Fibroblast of villous mesenchyme (primary cell): ENCODE data around the gene ZP1. TPM values are rescaled to one million over a fixed set of nuclear protein-coding genes. Genes with fewer than 3 reads are reported as not detected.

ENCODE experiments used
- DNase-seq: peaks from one replicate; pipeline ENCODE4 v3.0.0-alpha.2; 2010; ENCODE audit warnings: low read depth
- H3K4me3 ChIP-seq: 2 replicates; pipeline ENCODE4 v1.5.1; 2011; ENCODE audit warnings: low read depth, mild to moderate bottlenecking, low read length
- CTCF ChIP-seq: IDR thresholded peaks from 2 replicates; pipeline ENCODE4 v1.5.1; 2012; ENCODE audit warnings: low read depth, mild to moderate bottlenecking, low read length; ENCODE audit not compliant: insufficient read depth
- total RNA-seq: library from RNA; depleted of rRNA; stranded (reverse); fragments of >200 nt; gene quantifications from 2 replicates; pipeline ENCODE4 v1.2.3, GENCODE V29; 2012

Gene ZP1
- total RNA-seq, 1 donor: not detected

- DNase-seq: peak; percentile 33
- no peak overlapping the region for H3K4me3 ChIP-seq
- no peak for TF ChIP-seq CTCF
These were observed 51.6 kb downstream of the ZP1 start for GRCh38 chr11:60918939-60919265.

- no peak overlapping the region for H3K4me3 ChIP-seq
- no peak for TF ChIP-seq CTCF
- DNase-seq: no peak
These were observed 52.0 kb downstream of the ZP1 start for GRCh38 chr11:60919320-60919719.

- TF ChIP-seq CTCF: no peak
- H3K4me3 ChIP-seq: no peak overlapping the region
- DNase-seq: no peak
These were observed 52.6 kb downstream of the ZP1 start for GRCh38 chr11:60919956-60920355.

GRCh38 chr11:60921259-60921658 lies 53.9 kb downstream of the ZP1 start:
- H3K4me3 ChIP-seq: no peak overlapping the region

GRCh38 chr11:60921777-60922335 lies 54.5 kb downstream of the ZP1 start:
- no peak for TF ChIP-seq CTCF
- DNase-seq: no peak
- no peak overlapping the region for H3K4me3 ChIP-seq

More at GRCh38 chr11:60921259-60921658, 53.9 kb downstream of the ZP1 start:
- no peak for TF ChIP-seq CTCF
- no peak for DNase-seq

GRCh38 chr11:60922906-60923305 lies 55.6 kb downstream of the ZP1 start:
- no peak for TF ChIP-seq CTCF
- H3K4me3 ChIP-seq: no peak overlapping the region
- no peak for DNase-seq

GRCh38 chr11:60923326-60923725 lies 56.0 kb downstream of the ZP1 start:
- DNase-seq: no peak
- H3K4me3 ChIP-seq: no peak overlapping the region
- TF ChIP-seq CTCF: no peak
